ENCODE measurements around the gene MTF1.

MTF1 gene

GRCh38 chr1:37825506-37825905, 33.9 kb downstream of the MTF1 start:
- DNase-seq = peak; percentile 39

DNA sequence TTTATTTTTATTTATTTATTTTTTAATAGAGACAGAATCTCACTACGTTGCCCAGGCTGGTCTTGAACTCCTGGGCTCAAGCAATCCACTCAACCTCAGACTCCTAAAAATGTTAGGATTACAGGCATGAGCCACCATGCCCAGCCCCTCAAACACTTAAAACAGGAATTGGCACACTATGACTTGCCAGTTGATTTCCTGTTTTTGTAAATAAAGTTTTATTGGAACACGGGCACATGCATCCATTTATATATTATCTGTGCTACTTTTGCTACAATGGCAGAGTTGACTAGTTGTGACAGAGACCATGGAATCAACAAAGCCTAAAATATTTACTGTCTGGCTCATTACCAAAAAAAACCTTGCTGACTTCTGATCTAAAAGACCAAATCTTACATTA, 35.4 kb downstream of the MTF1 start:
- no peak for DNase-seq

GRCh38 chr1:37822906-37823815, 36.2 kb downstream of the MTF1 start:
- DNase-seq = peak; percentile 60

DNA sequence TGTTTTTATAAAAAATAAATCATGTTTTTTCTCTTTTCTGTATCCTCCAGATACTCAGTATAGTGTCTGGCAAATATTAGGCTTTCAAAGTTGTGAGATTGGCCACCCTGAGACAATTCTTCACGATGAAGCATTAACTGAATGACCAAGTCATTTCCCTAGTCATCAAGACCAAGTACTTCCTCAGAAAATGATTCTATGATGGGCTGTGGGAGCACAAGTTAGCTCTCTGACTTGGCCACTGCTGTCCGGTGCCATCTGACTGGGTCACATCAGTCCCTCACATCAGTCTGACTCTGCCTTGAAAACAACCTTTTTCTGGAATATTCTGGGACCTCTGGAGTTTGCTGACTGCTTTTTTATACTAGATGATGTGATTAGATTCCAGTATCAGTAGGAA, 37.9 kb downstream of the MTF1 start:
- DNase-seq = no peak

DNA sequence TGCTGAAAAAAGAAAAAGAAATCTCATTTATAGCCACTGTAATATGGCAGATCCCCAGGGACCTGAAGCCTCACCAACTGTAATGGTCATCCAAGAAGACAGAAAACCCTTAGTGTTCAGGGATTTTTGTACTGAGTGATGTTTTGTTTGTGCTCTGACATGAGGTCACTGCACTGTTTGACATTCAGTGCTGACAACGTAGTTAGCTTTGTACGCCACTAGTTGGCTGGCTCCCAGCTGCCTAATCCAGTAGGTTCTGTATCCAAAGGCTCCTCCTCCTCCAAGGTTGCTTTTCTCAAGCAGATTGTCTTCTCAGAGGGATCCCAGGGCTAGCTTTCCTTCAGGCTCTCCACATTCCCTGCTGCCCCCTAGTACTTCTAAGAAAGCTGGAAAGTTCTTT, 41.9 kb downstream of the MTF1 start:
- DNase-seq = no peak

DNA sequence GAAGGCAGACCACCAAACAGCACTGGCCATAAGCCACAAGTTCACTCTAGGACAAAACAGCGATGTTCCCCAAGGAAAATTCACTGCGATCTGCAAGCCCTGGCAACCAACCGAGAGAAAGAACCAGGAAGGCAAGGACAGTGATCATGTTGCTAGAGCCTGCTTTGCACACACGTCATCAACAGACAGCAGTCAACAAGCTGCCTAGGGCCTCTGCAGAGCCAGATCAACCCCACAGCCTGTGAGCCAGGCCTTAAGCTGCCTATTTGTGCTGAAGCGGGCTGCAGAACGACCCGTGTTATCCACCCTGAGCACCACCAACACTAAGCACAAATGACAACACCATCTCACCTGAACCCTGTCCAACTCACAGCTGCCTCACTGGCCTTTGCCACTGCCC, 45.1 kb downstream of the MTF1 start:
- DNase-seq = no peak

DNA sequence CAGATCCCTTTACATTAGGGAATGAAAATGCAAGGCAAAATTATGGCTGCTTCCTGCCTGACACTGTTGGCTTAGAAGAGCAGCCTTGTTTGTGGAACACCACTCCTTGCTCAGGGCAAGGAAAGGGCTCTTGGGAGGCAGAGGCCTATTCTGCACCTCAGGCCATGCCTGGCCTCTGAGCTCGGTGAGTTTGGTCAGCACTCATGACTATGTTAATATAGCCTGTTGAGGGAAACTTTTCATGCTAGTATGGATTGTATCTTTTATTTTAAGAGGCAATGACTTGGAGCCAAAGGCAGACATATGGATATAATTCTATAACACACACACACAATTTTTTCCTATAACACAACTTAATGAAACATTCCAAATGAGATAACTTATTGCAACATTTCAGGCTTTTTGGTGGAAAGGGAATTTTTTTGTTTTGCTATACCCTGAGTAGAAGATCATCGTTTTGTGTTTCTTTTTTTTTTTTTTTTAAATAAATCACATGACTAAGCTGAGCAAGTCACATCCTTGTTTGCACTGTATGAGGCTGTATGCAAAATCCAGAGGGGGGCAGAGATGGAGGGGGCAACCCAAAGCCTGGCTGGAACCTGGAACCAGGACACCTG, 45.8 kb downstream of the MTF1 start:
- DNase-seq = no peak

DNA sequence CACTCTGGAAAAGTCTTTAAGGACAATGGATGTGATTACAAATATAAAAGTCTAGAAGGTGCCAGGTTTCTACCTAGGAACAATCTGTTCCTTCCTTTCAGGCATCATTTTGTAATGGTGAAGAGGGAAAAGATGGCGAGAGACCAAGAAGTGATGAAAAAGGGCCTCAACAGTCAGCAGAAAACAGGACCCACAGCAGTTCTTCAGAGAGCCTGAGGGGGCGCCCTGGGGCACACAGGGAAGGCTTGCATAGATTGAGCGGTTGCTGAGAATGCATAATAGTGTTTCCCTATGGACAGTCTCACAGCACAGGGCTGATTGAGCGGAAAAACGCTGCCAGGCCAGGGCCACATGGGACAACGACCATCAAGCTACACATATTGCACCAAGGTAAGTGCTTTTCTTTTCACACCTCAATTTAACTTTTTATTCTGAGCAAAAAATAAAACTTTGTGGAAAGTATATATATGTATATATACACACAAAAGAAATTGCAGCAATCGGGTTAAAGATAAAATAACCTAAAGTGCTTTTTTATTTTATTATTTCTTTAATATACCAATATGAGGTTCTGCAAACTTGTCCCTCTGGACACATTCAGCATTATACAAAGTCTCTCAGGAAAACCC, 48.3 kb downstream of the MTF1 start:
- DNase-seq = peak; percentile 79

DNA sequence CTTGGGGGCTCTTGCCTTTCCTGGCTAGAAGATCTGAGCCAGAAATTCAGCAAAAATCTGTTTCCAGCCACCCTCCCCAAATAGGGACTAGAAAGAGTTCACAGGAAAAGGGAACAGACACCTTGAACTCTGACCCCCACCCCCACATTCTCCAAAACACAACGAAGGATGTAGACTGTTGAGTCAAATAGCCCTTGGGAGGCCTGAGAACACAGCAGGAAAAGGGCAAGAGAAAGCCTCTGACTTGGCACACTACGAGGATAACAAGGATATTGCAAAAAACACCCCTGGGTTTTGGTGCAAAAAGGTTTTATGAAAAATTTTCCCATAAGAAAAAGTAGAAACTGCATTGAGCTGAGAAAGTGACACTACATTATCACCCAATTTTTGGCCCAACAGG, 49.5 kb downstream of the MTF1 start:
- DNase-seq = no peak

DNA sequence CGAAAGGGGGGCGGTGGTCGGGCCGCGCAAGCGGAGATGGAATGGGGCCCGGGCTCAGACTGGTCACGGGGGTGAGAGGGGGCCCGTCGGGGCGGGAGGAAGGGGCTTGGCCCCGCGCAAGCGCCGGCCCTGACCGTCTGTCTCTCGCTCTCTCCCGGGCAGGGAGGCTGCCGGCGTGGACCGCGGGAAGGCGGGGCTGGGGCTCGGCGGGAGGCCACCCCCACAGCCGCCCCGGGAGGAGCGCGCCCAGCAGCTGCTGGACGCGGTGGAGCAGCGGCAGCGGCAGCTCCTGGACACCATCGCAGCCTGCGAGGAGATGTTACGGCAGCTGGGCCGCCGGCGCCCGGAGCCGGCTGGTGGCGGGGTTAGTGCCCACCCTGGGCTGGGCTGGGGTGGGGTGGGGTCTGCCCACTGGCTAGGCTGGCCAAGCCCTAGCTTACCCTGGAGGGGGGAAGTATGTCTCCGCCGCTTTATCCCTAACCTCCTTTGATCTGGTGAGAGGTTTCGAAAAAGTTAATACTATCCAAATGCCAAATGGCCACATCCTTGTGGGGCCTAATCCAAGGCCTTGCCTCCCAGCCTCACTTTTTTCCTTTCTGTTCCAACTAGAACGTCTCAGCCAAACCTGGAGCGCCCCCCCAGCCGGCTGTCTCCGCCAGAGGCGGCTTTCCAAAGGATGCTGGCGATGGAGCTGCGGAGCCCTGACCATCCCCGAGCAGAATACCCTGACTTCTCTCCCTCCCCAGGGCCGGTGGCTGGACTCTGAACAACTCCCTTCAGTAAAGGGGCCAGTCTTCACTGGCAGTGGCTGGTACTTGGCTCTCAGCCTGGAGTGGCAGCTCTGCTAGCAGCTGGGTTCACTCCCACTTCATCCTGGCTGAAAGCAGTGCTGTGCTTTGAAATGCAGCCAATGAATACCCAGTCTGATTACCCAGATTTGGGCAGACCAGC, 50.7 kb downstream of the MTF1 start:
- peak; percentile 62 for DNase-seq

- peak; percentile 96 for DNase-seq
Measured at GRCh38 chr1:37807555-37808368, 51.6 kb downstream of the MTF1 start, which contains the start of the genes C1orf122 and YRDC. Gene C1orf122, plus strand, starts transcription at chr1:37807790. Its CDS starts 615 bp downstream, at chr1:37808405. Gene YRDC, minus strand, starts transcription at chr1:37808208. Its CDS starts 28 bp downstream, at chr1:37808180.

DNA sequence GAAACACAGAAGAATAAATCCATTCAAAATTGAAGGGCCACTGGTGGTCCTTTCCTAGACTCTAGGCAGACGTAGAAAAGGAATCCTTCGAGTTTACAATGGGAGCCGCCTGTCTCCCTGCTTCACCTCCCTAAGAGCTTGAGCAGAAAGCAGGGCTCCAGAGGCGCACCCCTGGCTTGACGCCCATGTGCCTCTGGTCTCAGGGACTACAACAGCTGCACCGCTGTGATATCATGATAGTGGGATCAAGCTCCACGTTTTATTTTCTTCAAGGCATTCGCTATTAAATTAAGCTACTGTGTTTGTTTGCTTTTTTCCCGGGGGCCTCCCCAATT, 52.2 kb downstream of the MTF1 start:
- DNase-seq = no peak

GRCh38 chr1:37802439-37802838, 57.0 kb downstream of the MTF1 start:
- no peak for DNase-seq

- no peak for DNase-seq
Measured at GRCh38 chr1:37797750-37798345, 61.5 kb downstream of the MTF1 start.

DNA sequence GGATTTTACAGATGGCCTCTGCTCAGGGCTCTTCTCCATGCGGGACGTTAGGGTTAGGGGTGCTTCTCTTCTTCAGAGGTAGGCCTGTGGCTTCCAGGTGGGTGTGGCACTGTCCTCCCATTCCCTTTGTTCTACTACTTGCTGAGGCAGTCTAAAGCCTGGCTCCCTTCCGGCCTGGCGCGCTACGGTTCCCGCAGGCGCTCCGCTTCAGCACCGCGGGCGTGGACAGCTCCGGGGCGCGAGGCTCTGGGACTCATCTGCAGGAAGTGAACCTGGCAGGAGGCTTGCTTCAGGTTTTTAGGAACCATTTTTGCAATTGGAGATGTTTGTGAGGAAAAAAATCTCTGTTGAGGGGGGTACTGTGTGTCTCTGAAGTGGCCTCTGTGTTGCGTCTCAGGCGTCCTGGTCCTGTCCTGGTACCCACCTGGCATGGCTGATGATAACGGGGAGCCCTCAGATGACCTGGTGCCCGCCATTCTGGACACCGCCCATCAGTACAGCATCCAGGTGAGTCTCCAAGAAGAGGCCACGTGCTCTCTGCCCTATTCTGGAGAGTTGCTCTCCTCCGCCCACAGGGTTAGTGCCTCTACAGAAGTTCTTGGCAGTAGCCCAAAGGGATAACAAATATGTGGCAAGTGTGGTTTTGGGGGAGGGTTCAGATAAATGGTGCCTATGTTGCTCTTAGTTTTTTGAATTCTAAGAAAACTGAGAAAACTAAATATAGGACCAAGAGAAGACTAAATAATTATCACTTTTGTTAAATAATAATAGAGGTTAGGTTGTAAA, 63.9 kb downstream of the MTF1 start:
- peak; percentile 51 for DNase-seq

DNA sequence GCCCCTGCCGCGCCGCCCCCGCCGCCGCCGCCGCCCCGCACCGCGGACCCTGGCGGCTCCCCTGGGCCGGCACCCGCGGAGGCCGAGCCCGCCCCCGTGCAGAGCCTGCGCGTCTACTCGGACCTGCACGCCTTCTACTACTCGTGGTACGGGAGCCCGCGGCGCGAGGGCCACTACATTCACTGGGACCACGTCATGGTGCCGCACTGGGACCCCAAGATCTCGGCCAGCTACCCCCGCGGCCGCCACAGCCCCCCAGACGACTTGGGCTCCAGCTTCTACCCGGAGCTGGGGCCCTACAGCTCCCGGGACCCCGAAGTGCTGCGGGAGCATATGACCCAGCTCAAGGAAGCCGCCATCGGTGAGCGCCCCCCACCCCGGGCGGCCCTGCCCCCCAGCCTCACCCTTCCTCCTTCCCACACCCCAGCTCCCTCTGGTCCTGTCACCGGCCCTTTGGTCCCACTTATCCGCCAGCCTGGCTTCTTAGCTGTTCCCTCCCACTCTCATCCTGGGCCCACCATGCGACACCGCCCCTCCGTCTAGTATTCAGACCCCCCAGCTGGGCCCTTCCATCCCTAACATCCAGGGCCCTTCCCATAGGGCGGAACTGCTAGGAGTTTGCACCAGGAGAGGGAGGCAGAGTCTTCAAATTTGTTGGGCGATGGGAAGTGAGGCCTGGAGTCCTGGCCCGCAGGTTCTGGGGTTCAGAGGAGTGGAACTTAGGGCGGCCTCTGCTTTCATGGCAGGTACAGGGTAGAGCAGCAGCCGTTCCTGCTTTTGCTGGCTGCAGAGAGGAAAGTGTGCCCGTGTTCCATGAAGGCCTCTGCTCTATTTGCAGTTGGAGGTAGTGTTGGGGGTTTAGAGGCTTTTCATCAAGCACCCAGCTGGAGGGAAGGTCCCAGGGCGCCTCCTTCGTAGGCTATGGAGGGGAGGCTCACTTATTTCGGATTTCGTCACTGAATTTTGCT, 64.7 kb downstream of the MTF1 start:
- no peak for DNase-seq

- peak; percentile 48 for DNase-seq
Measured at GRCh38 chr1:37793773-37794371, 65.5 kb downstream of the MTF1 start, which contains the start of gene MANEAL. Gene MANEAL, plus strand, starts transcription at chr1:37793847. Its CDS starts 336 bp downstream, at chr1:37794183.

- DNase-seq = no peak
Measured at GRCh38 chr1:37792943-37793686, 66.3 kb downstream of the MTF1 start.
